IMR-90 (cell line): Measurements from ENCODE around the gene SSBP3. TPM values are rescaled to one million over a fixed set of nuclear protein-coding genes. Genes with fewer than 3 reads are reported as not detected.
A peak's percentile ranks its signal among the peaks of the same experiment; 100 is the strongest.

Source experiments
- ATAC-seq: fragments of 200-7000 bp; cut with Tn5 transposase; 2 replicates; pipeline ENCODE4 v1.9.1; 2020; ENCODE audit warnings: low read depth, mild to moderate bottlenecking, moderate library complexity
- BruUV-seq: library from RNA; stranded (reverse); fragments of 400-500 nt; replicated peaks from 2 replicates; lab custom pipeline; 2021; lab: Mats Ljungman, UMichigan
- CTCF ChIA-PET: fragments of 300-600 bp; formaldehyde crosslinking; extraction: SDS; loops from one replicate; lab custom pipeline; 2021; ENCODE audit warnings: antibody characterized with exemption; lab: Yijun Ruan, JAX
- POLR2A ChIA-PET: fragments of 300-600 bp; sonication (Branson Sonifier 250); formaldehyde crosslinking; loops from one replicate; lab custom pipeline; 2022; ENCODE audit warnings: antibody characterized with exemption; ENCODE audit not compliant: unreplicated experiment; lab: Charles Lee
- DNase-seq: peaks from one replicate; pipeline ENCODE4 v3.0.0; 2013
- H2AFZ ChIP-seq: replicated peaks from 2 replicates; pipeline ENCODE3; 2013; ENCODE audit warnings: low read length, mild to moderate bottlenecking; ENCODE audit not compliant: poor library complexity
- H2AK5ac ChIP-seq: 2 replicates; pipeline ENCODE4 v1.6.1; 2013; ENCODE audit warnings: low read depth, low read length, inconsistent platforms
- H2AK9ac ChIP-seq: replicated peaks from 2 replicates; pipeline ENCODE3; 2013; ENCODE audit warnings: mild to moderate bottlenecking, low read depth, low read length, moderate library complexity; ENCODE audit not compliant: poor library complexity
- H2BK120ac ChIP-seq: 2 replicates; pipeline ENCODE4 v1.6.1; 2013; ENCODE audit warnings: low read depth, low read length, inconsistent platforms
- H2BK15ac ChIP-seq: 3 replicates; pipeline ENCODE4 v1.6.1; 2013; ENCODE audit warnings: low read depth, low read length, inconsistent platforms
- H2BK20ac ChIP-seq: 2 replicates; pipeline ENCODE4 v1.6.1; 2013; ENCODE audit warnings: low read depth, mild to moderate bottlenecking, inconsistent platforms, low read length, moderate library complexity
- H2BK5ac ChIP-seq: 2 replicates; pipeline ENCODE4 v1.6.1; 2013; ENCODE audit warnings: mild to moderate bottlenecking, low read depth, low read length, inconsistent platforms; ENCODE audit not compliant: poor library complexity, severe bottlenecking
- H3K14ac ChIP-seq: replicated peaks from 2 replicates; pipeline ENCODE4 v1.6.1; 2013; ENCODE audit warnings: low read depth, low read length, inconsistent platforms
- H3K18ac ChIP-seq: 2 replicates; pipeline ENCODE4 v1.6.1; 2013; ENCODE audit warnings: low read depth, low read length, control low read depth
- H3K23ac ChIP-seq: 2 replicates; pipeline ENCODE4 v1.6.1; 2013; ENCODE audit warnings: low read depth, low read length, inconsistent platforms
- H3K27ac ChIP-seq: 2 replicates; pipeline ENCODE4 v1.5.1; 2013; ENCODE audit warnings: mild to moderate bottlenecking, control low read depth, low read length; ENCODE audit not compliant: insufficient read depth
- H3K27me3 ChIP-seq: 2 replicates; pipeline ENCODE4 v1.6.1; 2013; ENCODE audit warnings: low read length; ENCODE audit not compliant: control insufficient read depth, insufficient read depth
- H3K36me3 ChIP-seq: 2 replicates; pipeline ENCODE4 v1.6.1; 2013; ENCODE audit warnings: low read length, mixed read lengths; ENCODE audit not compliant: control insufficient read depth, insufficient read depth
- H3K4ac ChIP-seq: 2 replicates; pipeline ENCODE4 v1.6.1; 2013; ENCODE audit warnings: low read depth, low read length, inconsistent platforms
- H3K4me1 ChIP-seq: 2 replicates; pipeline ENCODE4 v1.6.1; 2013; ENCODE audit warnings: low read length, mixed read lengths; ENCODE audit not compliant: control insufficient read depth, insufficient read depth
- H3K4me2 ChIP-seq: 2 replicates; pipeline ENCODE4 v1.6.1; 2013; ENCODE audit warnings: low read depth, mild to moderate bottlenecking, control low read depth, low read length, moderate library complexity
- H3K4me3 ChIP-seq: 2 replicates; pipeline ENCODE4 v1.5.1; 2013; ENCODE audit warnings: low read depth, mild to moderate bottlenecking, control low read depth, low read length, moderate library complexity; ENCODE audit not compliant: insufficient read depth
- H3K56ac ChIP-seq: 2 replicates; pipeline ENCODE4 v1.6.1; 2013; ENCODE audit warnings: low read length, inconsistent platforms; ENCODE audit not compliant: insufficient read depth; ENCODE audit errors: extremely low read depth
- H3K79me1 ChIP-seq, 2 experiments: 2 replicates each; pipeline ENCODE4 v1.6.1; 2013; ENCODE audit warnings: low read length in 2 of 2, inconsistent platforms in 1 of 2, low read depth in 1 of 2
- H3K9ac ChIP-seq: 2 replicates; pipeline ENCODE4 v1.6.1; 2013; ENCODE audit warnings: low read depth, low read length, control low read depth
- H3K9me1 ChIP-seq: 2 replicates; pipeline ENCODE4 v1.6.1; 2013; ENCODE audit warnings: low read length, inconsistent platforms; ENCODE audit not compliant: insufficient read depth
- H3K9me3 ChIP-seq: 2 replicates; pipeline ENCODE4 v1.6.1; 2013; ENCODE audit warnings: low read length; ENCODE audit not compliant: control insufficient read depth, insufficient read depth
- H4K20me1 ChIP-seq: 2 replicates; pipeline ENCODE4 v1.6.1; 2013; ENCODE audit warnings: low read length, inconsistent platforms; ENCODE audit not compliant: insufficient read depth
- H4K5ac ChIP-seq: 2 replicates; pipeline ENCODE4 v1.6.1; 2013; ENCODE audit warnings: mild to moderate bottlenecking, low read depth, low read length, control low read depth
- H4K8ac ChIP-seq, 2 experiments: 2 replicates each; pipeline ENCODE4 v1.6.1; 2013; ENCODE audit warnings: low read depth in 2 of 2, low read length in 2 of 2, control low read depth in 1 of 2, inconsistent platforms in 1 of 2
- H4K91ac ChIP-seq: 2 replicates; pipeline ENCODE4 v1.6.1; 2013; ENCODE audit warnings: low read depth, low read length, inconsistent platforms; ENCODE audit not compliant: insufficient read depth
- BHLHE40 ChIP-seq: fragments of 150-350 bp; IDR thresholded peaks from 2 replicates; pipeline ENCODE4 v1.6.1; 2016; ENCODE audit warnings: mild to moderate bottlenecking, low read depth, low read length
- CEBPB ChIP-seq: IDR thresholded peaks from 2 replicates; pipeline ENCODE4 v1.6.1; 2012; ENCODE audit warnings: low read depth, low read length, improper control_type of control experiment
- CHD1 ChIP-seq: IDR thresholded peaks from 2 replicates; pipeline ENCODE4 v1.6.1; 2012; ENCODE audit warnings: low read depth, low read length, improper control_type of control experiment
- CTCF ChIP-seq: conservative IDR thresholded peaks from 2 replicates; pipeline ENCODE4 v1.5.1; 2012; ENCODE audit warnings: mild to moderate bottlenecking, low read depth, low read length, improper control_type of control experiment
- FOS ChIP-seq: fragments of 150-350 bp; IDR thresholded peaks from 2 replicates; pipeline ENCODE4 v1.6.1; 2016; ENCODE audit warnings: low read depth, low read length
- MAFK ChIP-seq: IDR thresholded peaks from 2 replicates; pipeline ENCODE4 v1.6.1; 2012; ENCODE audit warnings: low read depth, low read length, improper control_type of control experiment
- MAZ ChIP-seq: IDR thresholded peaks from 2 replicates; pipeline ENCODE4 v1.6.1; 2012; ENCODE audit warnings: low read depth, mild to moderate bottlenecking, low read length, improper control_type of control experiment, moderate library complexity, borderline replicate concordance
- MXI1 ChIP-seq: IDR thresholded peaks from 2 replicates; pipeline ENCODE4 v1.6.1; 2012; ENCODE audit warnings: low read depth, mild to moderate bottlenecking, low read length, moderate library complexity, borderline replicate concordance
- NFE2L2 ChIP-seq: fragments of 150-350 bp; IDR thresholded peaks from 2 replicates; pipeline ENCODE4 v1.6.1; 2016; ENCODE audit warnings: low read depth, mild to moderate bottlenecking, low read length
- POLR2A ChIP-seq: IDR thresholded peaks from 2 replicates; pipeline ENCODE4 v1.6.1; 2012; ENCODE audit warnings: mild to moderate bottlenecking, low read depth, low read length
- RAD21 ChIP-seq: IDR thresholded peaks from 2 replicates; pipeline ENCODE4 v1.6.1; 2012; ENCODE audit warnings: low read length, improper control_type of control experiment
- RCOR1 ChIP-seq: IDR thresholded peaks from 2 replicates; pipeline ENCODE4 v1.6.1; 2012; ENCODE audit warnings: mild to moderate bottlenecking, low read length, improper control_type of control experiment; ENCODE audit not compliant: insufficient replicate concordance
- RFX5 ChIP-seq: IDR thresholded peaks from 2 replicates; pipeline ENCODE4 v1.8.0; 2012; ENCODE audit warnings: low read depth, mild to moderate bottlenecking, low read length, moderate library complexity
- SMC3 ChIP-seq: fragments of 150-350 bp; IDR thresholded peaks from 2 replicates; pipeline ENCODE4 v1.6.1; 2016; ENCODE audit warnings: low read depth, mild to moderate bottlenecking, antibody characterized with exemption, low read length, moderate library complexity
- WGBS, 2 experiments: methylation state at CpG; one replicate each; pipeline versions ENCODE4 v1.1.5 to v1.1.7; 2013; ENCODE audit warnings: missing lambda C conversion rate in 2 of 2; ENCODE audit not compliant: insufficient read length in 1 of 2; ENCODE audit errors: extremely low coverage in 2 of 2; 5-methylcytosine and 5-hydroxymethylcytosine counted together
- dilution Hi-C: fragments of 300-500 bp; cut with HindIII; formaldehyde crosslinking; loops from one replicate; pipeline ENCODE4 v1.14.3; 2018; ENCODE audit warnings: low sequenced_read_pairs; ENCODE audit not compliant: unreplicated experiment
- in situ Hi-C: fragments of 300-500 bp; cut with MboI; formaldehyde crosslinking; loops from 3 replicates; pipeline ENCODE4 v1.14.3; 2019; ENCODE audit warnings: low sequenced_read_pairs, inconsistent platforms, mixed read lengths
- intact Hi-C: fragments of 100-400 bp; cut with micrococcal nuclease; formaldehyde crosslinking; loops from 2 replicates; pipeline ENCODE4 v1.10.0; 2022
- polyA plus RNA-seq, 3 experiments: library from polyadenylated mRNA; depleted of rRNA; stranded (reverse); fragments of >200 nt; gene quantifications; 2 replicates each; pipeline ENCODE4 v1.2.3, GENCODE V29; 2012; ENCODE audit warnings: low replicate concordance in 1 of 3
- total RNA-seq: library from RNA; depleted of rRNA; stranded (reverse); fragments of >200 nt; gene quantifications from 2 replicates; pipeline ENCODE4 v1.2.3, GENCODE V29; 2012
- TF ChIP-seq, protein P1 (sequence below): fragments of 150-350 bp; IDR thresholded peaks from 2 replicates; pipeline ENCODE4 v1.6.1; 2016; ENCODE audit warnings: low read depth, mild to moderate bottlenecking, low read length, moderate library complexity, borderline replicate concordance
- TF ChIP-seq, protein P2 (sequence below): fragments of 150-350 bp; IDR thresholded peaks from 2 replicates; pipeline ENCODE4 v1.6.1; 2017; ENCODE audit warnings: mild to moderate bottlenecking, antibody characterized with exemption, low read length, low read depth

Gene SSBP3
- total and polyA plus RNA-seq, 2 of the 4 experiments (the other 2 are of a cell fraction): 10.9 to 39.6 TPM

- ATAC-seq (peak; percentile 18; the same call in 1 of the 2 replicates), DNase-seq (peak; percentile 31)
- no peak overlapping the region for H2AK9ac ChIP-seq
- H4K5ac ChIP-seq: no peak overlapping the region; the same call in 1 of the 2 replicates
- peaks cover 18 to 43% of the 10 kb centered on the region in 2 experiments for H3K79me1 ChIP-seq
- no peaks in the 10 kb centered on the region for H3K27me3 ChIP-seq
- H3K27ac ChIP-seq: peak overlapping the region; percentile 25
- peak overlapping the region; percentile 68 for H2BK20ac ChIP-seq
- no peak overlapping the region for H3K18ac ChIP-seq
- H3K9ac ChIP-seq: no peak overlapping the region
- peak overlapping the region; percentile 82 for H2AK5ac ChIP-seq
- H3K14ac ChIP-seq: peak overlapping the region; percentile 30; the same call in 1 of the 2 replicates
- TF ChIP-seq POLR2A: no peak
- no peak for TF ChIP-seq BHLHE40
- no peak for TF ChIP-seq CTCF
- TF ChIP-seq SMC3: no peak
- TF ChIP-seq CHD1: no peak
- TF ChIP-seq MAFK: no peak
- TF ChIP-seq FOS: no peak
- TF ChIP-seq, protein P1, sequence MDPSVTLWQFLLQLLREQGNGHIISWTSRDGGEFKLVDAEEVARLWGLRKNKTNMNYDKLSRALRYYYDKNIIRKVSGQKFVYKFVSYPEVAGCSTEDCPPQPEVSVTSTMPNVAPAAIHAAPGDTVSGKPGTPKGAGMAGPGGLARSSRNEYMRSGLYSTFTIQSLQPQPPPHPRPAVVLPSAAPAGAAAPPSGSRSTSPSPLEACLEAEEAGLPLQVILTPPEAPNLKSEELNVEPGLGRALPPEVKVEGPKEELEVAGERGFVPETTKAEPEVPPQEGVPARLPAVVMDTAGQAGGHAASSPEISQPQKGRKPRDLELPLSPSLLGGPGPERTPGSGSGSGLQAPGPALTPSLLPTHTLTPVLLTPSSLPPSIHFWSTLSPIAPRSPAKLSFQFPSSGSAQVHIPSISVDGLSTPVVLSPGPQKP: no peak
- TF ChIP-seq RAD21: no peak
- no peak for TF ChIP-seq CEBPB
- TF ChIP-seq NFE2L2: no peak
- no peak for TF ChIP-seq MAZ
- TF ChIP-seq MXI1: no peak
- no peak for TF ChIP-seq RFX5
- TF ChIP-seq, protein P2, sequence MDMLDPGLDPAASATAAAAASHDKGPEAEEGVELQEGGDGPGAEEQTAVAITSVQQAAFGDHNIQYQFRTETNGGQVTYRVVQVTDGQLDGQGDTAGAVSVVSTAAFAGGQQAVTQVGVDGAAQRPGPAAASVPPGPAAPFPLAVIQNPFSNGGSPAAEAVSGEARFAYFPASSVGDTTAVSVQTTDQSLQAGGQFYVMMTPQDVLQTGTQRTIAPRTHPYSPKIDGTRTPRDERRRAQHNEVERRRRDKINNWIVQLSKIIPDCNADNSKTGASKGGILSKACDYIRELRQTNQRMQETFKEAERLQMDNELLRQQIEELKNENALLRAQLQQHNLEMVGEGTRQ: no peak
- no peak for TF ChIP-seq RCOR1
- H3K4me2 ChIP-seq: no peak overlapping the region
- peak overlapping the region; percentile 39 to 62; a peak in 3 of 4 replicates for H4K8ac ChIP-seq
- H3K36me3 ChIP-seq: peaks cover 15% of the 10 kb centered on the region; the same call in 1 of the 2 replicates
- whole genome bisulfite sequencing, 2 experiments: 70% methylated on average over 2 of the region's 10 CpGs; no CpG with 5 or more reads in 1 of the 2 experiments
- BruUV-seq: no TSS peak
- no peak overlapping the region for H3K4me3 ChIP-seq
- H3K9me1 ChIP-seq: peaks cover 15% of the 10 kb centered on the region
- H2BK120ac ChIP-seq: peak overlapping the region; percentile 51
- H2BK5ac ChIP-seq: peak overlapping the region; percentile 47
- intact Hi-C loops (loop anchor here (5.0 kb wide), 1 partner anchor 233 kb away; no protein-coding TSS in a partner anchor), dilution Hi-C loops (no loop called here), in situ Hi-C loops (no loop called here)
- peaks cover 22% of the 10 kb centered on the region for H3K4me1 ChIP-seq
- H4K91ac ChIP-seq: peak overlapping the region; percentile 53
- H3K23ac ChIP-seq: no peak overlapping the region
- peak overlapping the region; percentile 0 for H2AFZ ChIP-seq
- H2BK15ac ChIP-seq: peak overlapping the region; percentile 37; the same call in 1 of the 3 replicates
- ChIA-PET POLR2A (interaction anchor here (0.7 kb wide), 1 partner anchor 133 kb away, joined by 3 read pairs; no protein-coding TSS in a partner anchor), CTCF (no interaction called here)
- H4K20me1 ChIP-seq: peaks cover 14% of the 10 kb centered on the region; the same call in 1 of the 2 replicates
- no peaks in the 10 kb centered on the region for H3K9me3 ChIP-seq
- peak overlapping the region; percentile 76 for H3K4ac ChIP-seq
- H3K56ac ChIP-seq: no peak overlapping the region
Observed at GRCh38 chr1:54254055-54254454, 152.1 kb downstream of the SSBP3 start.
